Ascending aorta (tissue), 2 donors: Measurements from ENCODE around the gene RXRA. TPM values are rescaled to one million over a fixed set of nuclear protein-coding genes. Genes with fewer than 3 reads are reported as not detected.

Experiments
- DNase-seq, 2 donors: peaks; one replicate each; pipeline ENCODE4 v3.0.0-alpha.2; 2019; ENCODE audit warnings: low spot score in 2 of 2
- H3K27ac ChIP-seq, 2 donors: fragments of 200-600 bp; sonication (generic); one replicate each; pipeline ENCODE4 v1.5.1; 2016 to 2017; ENCODE audit warnings: mild to moderate bottlenecking in 1 of 2
- H3K27me3 ChIP-seq: fragments of 200-600 bp; sonication (generic); one replicate; pipeline ENCODE4 v1.5.1; 2017
- H3K36me3 ChIP-seq, 2 donors: fragments of 200-600 bp; sonication (generic); one replicate each; pipeline ENCODE4 v1.5.1; 2016
- H3K4me1 ChIP-seq, 2 donors: fragments of 200-600 bp; sonication (generic); one replicate each; pipeline ENCODE4 v1.5.1; 2016 to 2017; ENCODE audit warnings: mild to moderate bottlenecking in 1 of 2
- H3K4me3 ChIP-seq, 2 donors: fragments of 200-600 bp; sonication (generic); one replicate each; pipeline ENCODE4 v1.5.1; 2016 to 2017; ENCODE audit warnings: mild to moderate bottlenecking in 1 of 2
- H3K9me3 ChIP-seq, 2 donors: fragments of 200-600 bp; sonication (generic); one replicate each; pipeline ENCODE4 v1.5.1; 2016
- CTCF ChIP-seq, 3 experiments: fragments of 200-600 bp in 2 of 3; fragments of 450-650 bp in 1 of 3; sonication (generic) in 2 of 3; IDR thresholded peaks; one replicate each; pipeline ENCODE4 v1.5.1; 2016 to 2019; ENCODE audit warnings: antibody characterized with exemption in 3 of 3, mild to moderate bottlenecking in 1 of 3, moderate library complexity in 1 of 3
- intact Hi-C: fragments of 100-400 bp; cut with DNase I; formaldehyde crosslinking; loops from one replicate; pipeline ENCODE4 v1.15.1; 2023
- total RNA-seq: library from RNA; depleted of rRNA; stranded (reverse); fragments of >200 nt; gene quantifications from one replicate; pipeline ENCODE4 v1.1.0, GENCODE V29; 2016

Gene RXRA
- total RNA-seq, 1 donor from 2014 or later, result 64.1 TPM

DNA sequence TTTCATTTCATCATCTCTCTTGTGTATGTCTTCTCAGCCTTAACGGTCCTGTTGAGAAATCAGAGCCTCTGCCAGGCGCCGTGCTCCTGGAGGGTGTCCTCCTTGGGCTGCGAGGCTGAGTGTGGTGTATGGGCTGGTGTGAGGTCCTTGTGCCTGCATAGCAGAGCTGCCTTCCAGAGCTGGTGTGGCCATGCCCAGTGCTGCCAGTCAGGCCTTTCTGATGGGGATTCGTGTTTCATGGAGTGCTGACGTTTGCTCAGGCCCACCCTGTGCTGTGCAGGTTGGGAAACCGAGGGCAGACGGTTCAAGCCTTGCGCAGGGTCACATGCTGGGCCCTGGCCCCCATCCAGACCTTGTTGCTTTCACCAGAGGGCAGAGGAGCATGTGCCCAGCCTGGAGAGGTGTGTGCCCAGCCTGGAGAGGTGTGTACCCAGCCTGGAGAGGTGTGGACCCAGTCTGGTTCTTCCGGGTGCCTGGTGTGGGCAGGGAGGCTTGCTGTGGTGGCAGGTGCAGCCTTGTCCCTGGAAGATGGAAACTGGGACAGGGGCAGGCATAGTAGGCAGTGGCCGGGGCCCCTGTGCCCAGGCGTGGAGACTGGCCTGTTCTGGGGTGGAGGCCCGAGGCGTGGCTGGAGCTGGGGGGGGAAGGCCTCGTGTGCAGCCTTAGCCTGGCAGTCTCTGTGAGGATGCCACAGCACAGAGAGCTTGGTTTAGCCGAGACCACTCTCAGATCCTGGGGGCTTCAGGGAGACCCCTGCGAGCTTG is 84.0 kb downstream of the RXRA start:
- no peaks in the 10 kb centered on the region for H3K27me3 ChIP-seq
- intact Hi-C loops, result no loop called here
- no peak for TF ChIP-seq CTCF (IDR thresholded peaks at IDR 0.05)
- H3K27ac ChIP-seq, result peak overlapping the region in 1 of 2 donors; percentile 19
- no peak for DNase-seq
- H3K4me1 ChIP-seq, result peaks cover 50 to 70% of the 10 kb centered on the region in 2 donors
- no peak overlapping the region for H3K4me3 ChIP-seq
- peaks cover 0 to 15% of the 10 kb centered on the region in 2 donors for H3K36me3 ChIP-seq
- no peaks in the 10 kb centered on the region for H3K9me3 ChIP-seq

DNA sequence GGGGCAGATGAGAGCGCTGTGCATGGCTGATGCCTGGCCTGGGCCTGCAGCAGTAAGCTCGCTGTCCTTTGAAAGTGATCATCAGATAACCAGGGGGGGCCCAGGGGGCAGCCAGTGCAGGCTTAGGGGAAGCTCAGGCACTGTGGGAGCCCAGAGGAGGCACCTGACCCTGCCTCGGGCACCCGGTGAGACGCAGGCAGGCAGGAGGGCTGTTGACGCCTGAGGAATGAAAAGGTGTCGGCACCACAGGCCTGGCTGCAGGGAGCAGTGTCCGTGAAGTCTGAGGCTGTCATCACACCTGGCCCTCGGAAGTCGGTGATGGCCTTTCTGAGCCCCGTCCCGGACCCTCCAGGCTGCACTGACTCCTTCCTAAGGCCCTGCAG is 84.6 kb downstream of the RXRA start:
- peaks cover 44 to 64% of the 10 kb centered on the region in 2 donors for H3K4me1 ChIP-seq
- H3K27me3 ChIP-seq, result no peaks in the 10 kb centered on the region
- peaks cover 0 to 15% of the 10 kb centered on the region in 2 donors for H3K36me3 ChIP-seq
- DNase-seq, result no peak
- H3K9me3 ChIP-seq, result no peaks in the 10 kb centered on the region
- H3K27ac ChIP-seq, result peak overlapping the region in 1 of 2 donors; percentile 3
- no peak for TF ChIP-seq CTCF (IDR thresholded peaks at IDR 0.05)
- intact Hi-C loops, result no loop called here
- no peak overlapping the region for H3K4me3 ChIP-seq

DNA sequence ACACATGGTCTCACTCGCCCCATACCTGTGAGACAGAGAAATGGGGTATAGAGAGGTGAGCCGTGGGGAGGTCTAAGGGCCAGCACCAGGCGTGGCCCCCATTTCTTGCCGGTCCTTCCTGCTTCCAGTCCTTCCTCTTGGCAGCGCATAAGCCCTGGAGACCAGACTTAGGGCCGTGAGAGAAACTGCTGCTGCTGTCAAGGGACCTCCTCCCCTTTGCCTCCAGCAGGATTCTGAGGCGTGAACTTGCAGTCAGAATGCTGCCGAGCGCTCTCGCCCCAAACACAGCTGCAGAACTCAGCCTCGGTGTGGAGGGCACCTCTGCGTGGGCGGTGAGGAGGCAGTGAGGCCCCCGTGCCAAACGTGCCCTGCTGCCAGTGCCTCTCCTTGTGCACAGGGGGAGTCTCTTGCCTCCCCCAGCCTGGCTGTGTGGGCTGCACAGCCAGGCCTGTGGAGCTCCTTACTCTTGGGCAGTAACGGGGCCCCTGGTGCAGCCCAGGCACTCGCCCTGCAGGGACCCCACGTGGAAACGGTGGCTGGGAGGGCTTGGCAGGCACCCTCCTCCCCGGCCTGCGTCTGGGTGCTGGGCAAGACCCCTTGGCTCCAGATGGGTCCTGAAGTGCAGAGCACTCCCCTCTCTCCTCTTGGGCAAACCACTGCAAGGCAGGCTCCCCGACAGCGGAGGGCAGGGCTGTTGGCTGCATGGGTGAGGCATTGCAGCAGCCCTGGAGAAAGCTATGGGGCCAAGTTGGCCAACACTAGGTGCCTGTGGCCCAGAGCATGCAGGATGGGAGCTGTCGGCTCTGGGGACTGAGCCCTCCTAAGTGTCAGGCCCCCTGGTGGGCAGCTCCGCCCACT is 85.4 kb downstream of the RXRA start:
- Histone ChIP-seq H3K27ac (peak overlapping the region; percentile 3 to 17), H3K36me3 (peaks cover 0 to 20% of the 10 kb centered on the region in 2 donors), H3K4me1 (peaks cover 37 to 55% of the 10 kb centered on the region in 2 donors), H3K27me3 (no peaks in the 10 kb centered on the region), H3K9me3 (no peaks in the 10 kb centered on the region), H3K4me3 (no peak overlapping the region)
- intact Hi-C loops, result no loop called here
- no peak for TF ChIP-seq CTCF (IDR thresholded peaks at IDR 0.05)
- DNase-seq, result no peak

DNA sequence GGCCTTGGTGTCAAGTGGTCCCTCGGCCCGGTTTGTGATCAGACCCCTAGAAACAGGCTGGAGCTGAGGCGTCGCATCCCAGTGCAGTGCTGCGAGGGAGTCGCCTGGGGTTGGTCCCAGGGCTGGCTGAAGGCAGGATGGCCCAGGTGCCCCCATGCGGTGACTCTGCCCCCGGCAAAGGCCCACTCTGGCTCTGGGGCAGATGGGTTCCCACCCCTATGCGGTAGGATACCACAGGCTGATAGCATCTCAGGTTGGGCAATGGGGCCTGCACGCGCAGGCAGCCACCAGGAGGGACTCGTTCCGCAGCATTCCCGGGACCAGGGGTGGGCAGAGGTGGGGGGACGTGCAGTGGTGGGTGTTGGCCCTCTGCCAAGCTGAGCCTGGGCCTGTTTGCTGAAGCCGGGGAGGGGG is 86.0 kb downstream of the RXRA start:
- no peaks in the 10 kb centered on the region for H3K9me3 ChIP-seq
- peaks cover 33 to 50% of the 10 kb centered on the region in 2 donors for H3K4me1 ChIP-seq
- intact Hi-C loops, result no loop called here
- no peak overlapping the region for H3K4me3 ChIP-seq
- H3K27me3 ChIP-seq, result no peaks in the 10 kb centered on the region
- DNase-seq, result no peak
- peaks cover 5 to 26% of the 10 kb centered on the region in 2 donors for H3K36me3 ChIP-seq
- TF ChIP-seq CTCF (IDR thresholded peaks at IDR 0.05), result no peak
- no peak overlapping the region for H3K27ac ChIP-seq

DNA sequence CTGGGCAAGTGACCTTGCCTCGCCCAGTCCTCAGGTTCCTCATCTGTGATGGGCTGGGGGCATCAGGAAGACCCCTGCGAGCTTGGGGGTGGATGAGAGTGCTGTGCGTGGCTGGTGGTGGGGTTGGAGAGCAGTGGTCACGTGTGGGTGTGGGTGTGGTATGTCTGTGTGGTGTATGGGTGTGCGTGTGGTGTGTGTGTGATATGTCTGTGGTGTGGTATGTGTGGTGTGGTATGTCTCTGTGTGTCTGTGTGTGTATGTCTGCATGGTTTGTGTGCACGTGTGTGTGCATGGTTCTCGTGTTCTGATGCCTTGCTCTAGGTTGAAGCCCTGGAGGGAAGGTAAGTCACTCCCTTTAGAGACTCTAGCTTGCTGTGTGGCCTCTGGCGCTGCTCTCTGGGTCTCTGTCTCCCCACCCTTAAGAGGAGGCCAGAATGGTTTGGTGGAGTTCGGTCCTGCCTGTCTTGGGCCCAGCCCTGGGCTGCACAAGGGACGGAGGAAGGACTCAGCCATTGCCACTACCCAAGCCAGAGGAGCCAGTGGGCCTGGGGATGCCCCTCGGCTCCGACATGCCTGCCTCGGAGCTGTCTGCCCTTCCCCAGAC is 87.0 kb downstream of the RXRA start:
- intact Hi-C loops, result no loop called here
- Histone ChIP-seq H3K9me3 (no peaks in the 10 kb centered on the region), H3K4me3 (no peak overlapping the region), H3K36me3 (peaks cover 14 to 36% of the 10 kb centered on the region in 2 donors), H3K27ac (peak overlapping the region; percentile 46 to 54), H3K4me1 (peaks cover 25 to 41% of the 10 kb centered on the region in 2 donors), H3K27me3 (no peaks in the 10 kb centered on the region)
- TF ChIP-seq CTCF (IDR thresholded peaks at IDR 0.05), result no peak
- no peak for DNase-seq
